GM23338 (cell line): ENCODE measurements around the gene BMAL1.

Experiments used
- EZH2 ChIP-seq: fragments of 200-600 bp; sonication (generic); IDR thresholded peaks from one replicate; pipeline ENCODE4 v1.8.0; 2017; ENCODE audit warnings: antibody characterized with exemption, mild to moderate bottlenecking, low read depth; ENCODE audit not compliant: unreplicated experiment
- EZH2phosphoT487 ChIP-seq: fragments of 200-600 bp; sonication (generic); IDR thresholded peaks from one replicate; pipeline ENCODE4 v1.8.1; 2018; ENCODE audit warnings: antibody characterized with exemption; ENCODE audit not compliant: unreplicated experiment
- POLR2AphosphoS5 ChIP-seq: IDR thresholded peaks from 2 replicates; pipeline ENCODE4 v1.6.1; 2016; ENCODE audit warnings: antibody characterized with exemption, low read depth
- TF ChIP-seq, protein P1 (sequence below), 2 experiments: fragments of 200-600 bp in 1 of 2; sonication (generic) in 1 of 2; conservative IDR thresholded peaks; 2 replicates each; pipeline versions ENCODE4 v1.5.1 to v1.6.1; 2016 to 2017; ENCODE audit warnings: antibody characterized with exemption in 2 of 2, low read depth in 2 of 2, mild to moderate bottlenecking in 2 of 2, moderate library complexity in 1 of 2
- TF ChIP-seq, protein P2 (sequence below): IDR thresholded peaks from one replicate; pipeline ENCODE4 v1.6.1; 2018; ENCODE audit warnings: antibody characterized with exemption; ENCODE audit not compliant: unreplicated experiment

DNA sequence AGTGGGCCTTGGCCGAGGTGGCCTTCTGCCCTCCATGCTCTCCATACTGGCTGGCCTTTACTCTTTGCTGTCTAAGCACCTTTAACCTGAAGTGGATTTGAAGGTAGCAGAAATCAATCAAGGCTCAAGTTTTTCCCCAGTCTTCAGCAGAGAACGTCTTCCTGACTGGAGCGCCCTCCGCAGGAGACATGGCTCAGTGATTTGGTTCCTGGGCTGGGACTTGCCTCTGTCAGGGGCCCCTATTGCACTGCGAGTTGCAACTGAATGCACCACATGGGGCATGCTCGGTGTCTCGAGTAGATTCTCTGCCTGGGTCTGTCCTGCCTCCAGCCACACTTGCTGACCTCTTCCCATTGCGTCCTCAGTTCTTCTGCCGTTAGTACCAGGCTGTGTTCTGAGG is 79.6 kb downstream of the BMAL1 start:
- TF ChIP-seq, protein P1, sequence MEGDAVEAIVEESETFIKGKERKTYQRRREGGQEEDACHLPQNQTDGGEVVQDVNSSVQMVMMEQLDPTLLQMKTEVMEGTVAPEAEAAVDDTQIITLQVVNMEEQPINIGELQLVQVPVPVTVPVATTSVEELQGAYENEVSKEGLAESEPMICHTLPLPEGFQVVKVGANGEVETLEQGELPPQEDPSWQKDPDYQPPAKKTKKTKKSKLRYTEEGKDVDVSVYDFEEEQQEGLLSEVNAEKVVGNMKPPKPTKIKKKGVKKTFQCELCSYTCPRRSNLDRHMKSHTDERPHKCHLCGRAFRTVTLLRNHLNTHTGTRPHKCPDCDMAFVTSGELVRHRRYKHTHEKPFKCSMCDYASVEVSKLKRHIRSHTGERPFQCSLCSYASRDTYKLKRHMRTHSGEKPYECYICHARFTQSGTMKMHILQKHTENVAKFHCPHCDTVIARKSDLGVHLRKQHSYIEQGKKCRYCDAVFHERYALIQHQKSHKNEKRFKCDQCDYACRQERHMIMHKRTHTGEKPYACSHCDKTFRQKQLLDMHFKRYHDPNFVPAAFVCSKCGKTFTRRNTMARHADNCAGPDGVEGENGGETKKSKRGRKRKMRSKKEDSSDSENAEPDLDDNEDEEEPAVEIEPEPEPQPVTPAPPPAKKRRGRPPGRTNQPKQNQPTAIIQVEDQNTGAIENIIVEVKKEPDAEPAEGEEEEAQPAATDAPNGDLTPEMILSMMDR (conservative IDR thresholded peaks at IDR 0.05; ENCODE audit: low read depth in 2 of 2): peak; percentile 52 to 67
- no peak for TF ChIP-seq EZH2
- no peak for TF ChIP-seq EZH2phosphoT487
- no peak for TF ChIP-seq POLR2AphosphoS5
- TF ChIP-seq, protein P2, sequence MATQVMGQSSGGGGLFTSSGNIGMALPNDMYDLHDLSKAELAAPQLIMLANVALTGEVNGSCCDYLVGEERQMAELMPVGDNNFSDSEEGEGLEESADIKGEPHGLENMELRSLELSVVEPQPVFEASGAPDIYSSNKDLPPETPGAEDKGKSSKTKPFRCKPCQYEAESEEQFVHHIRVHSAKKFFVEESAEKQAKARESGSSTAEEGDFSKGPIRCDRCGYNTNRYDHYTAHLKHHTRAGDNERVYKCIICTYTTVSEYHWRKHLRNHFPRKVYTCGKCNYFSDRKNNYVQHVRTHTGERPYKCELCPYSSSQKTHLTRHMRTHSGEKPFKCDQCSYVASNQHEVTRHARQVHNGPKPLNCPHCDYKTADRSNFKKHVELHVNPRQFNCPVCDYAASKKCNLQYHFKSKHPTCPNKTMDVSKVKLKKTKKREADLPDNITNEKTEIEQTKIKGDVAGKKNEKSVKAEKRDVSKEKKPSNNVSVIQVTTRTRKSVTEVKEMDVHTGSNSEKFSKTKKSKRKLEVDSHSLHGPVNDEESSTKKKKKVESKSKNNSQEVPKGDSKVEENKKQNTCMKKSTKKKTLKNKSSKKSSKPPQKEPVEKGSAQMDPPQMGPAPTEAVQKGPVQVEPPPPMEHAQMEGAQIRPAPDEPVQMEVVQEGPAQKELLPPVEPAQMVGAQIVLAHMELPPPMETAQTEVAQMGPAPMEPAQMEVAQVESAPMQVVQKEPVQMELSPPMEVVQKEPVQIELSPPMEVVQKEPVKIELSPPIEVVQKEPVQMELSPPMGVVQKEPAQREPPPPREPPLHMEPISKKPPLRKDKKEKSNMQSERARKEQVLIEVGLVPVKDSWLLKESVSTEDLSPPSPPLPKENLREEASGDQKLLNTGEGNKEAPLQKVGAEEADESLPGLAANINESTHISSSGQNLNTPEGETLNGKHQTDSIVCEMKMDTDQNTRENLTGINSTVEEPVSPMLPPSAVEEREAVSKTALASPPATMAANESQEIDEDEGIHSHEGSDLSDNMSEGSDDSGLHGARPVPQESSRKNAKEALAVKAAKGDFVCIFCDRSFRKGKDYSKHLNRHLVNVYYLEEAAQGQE: no peak
